GM19468 (cell line): Measurements from ENCODE around the gene RAD54L.
A peak's percentile ranks its signal among the peaks of the same experiment; 100 is the strongest.
"Not testable (repeated sequence)": the region's sequence is repeated elsewhere in the genome, so short reads cannot be mapped to it uniquely, and the experiment has no call there.

ENCODE experiments used
- ATAC-seq: cut with Tn5 transposase; IDR thresholded peaks from one replicate; pipeline ENCODE4 v1.9.1; 2021; ENCODE audit warnings: mild to moderate bottlenecking, moderate library complexity, moderate number of reproducible peaks; ENCODE audit not compliant: unreplicated experiment; ENCODE audit errors: extremely low read depth

Gene RAD54L

GRCh38 chr1:46238865-46239264 is 8.7 kb upstream of the RAD54L start:
- ATAC-seq, result not testable (repeated sequence)

GRCh38 chr1:46241733-46242132 is 5.8 kb upstream of the RAD54L start:
- ATAC-seq, result not testable (repeated sequence)

- no peak for ATAC-seq
These were observed 4.6 kb upstream of the RAD54L start for GRCh38 chr1:46242918-46243317.

GRCh38 chr1:46243831-46244230 is 3.7 kb upstream of the RAD54L start:
- not testable (repeated sequence) for ATAC-seq

GRCh38 chr1:46244656-46245371 is 2.7 kb upstream of the RAD54L start:
- ATAC-seq, result no peak

GRCh38 chr1:46246136-46246535 is 1.4 kb upstream of the RAD54L start:
- ATAC-seq, result not testable (repeated sequence)

- peak; percentile 4 for ATAC-seq
These were observed 771 bp upstream of the RAD54L start for GRCh38 chr1:46246548-46247435.

GRCh38 chr1:46248122-46248920 is 758 bp downstream of the RAD54L start:
- ATAC-seq, result no peak

- no peak for ATAC-seq
These were observed 7.1 kb downstream of the RAD54L start for GRCh38 chr1:46254668-46255067.

GRCh38 chr1:46256523-46256922 is 9.0 kb downstream of the RAD54L start:
- ATAC-seq, result no peak

- ATAC-seq, result no peak
These were observed 14.9 kb downstream of the RAD54L start for GRCh38 chr1:46262508-46262907.

- ATAC-seq, result no peak
These were observed 15.6 kb downstream of the RAD54L start for GRCh38 chr1:46263146-46263545.

GRCh38 chr1:46268578-46268977 is 21.0 kb downstream of the RAD54L start:
- ATAC-seq, result no peak

- no peak for ATAC-seq
These were observed 26.9 kb downstream of the RAD54L start for GRCh38 chr1:46274225-46275029.

- ATAC-seq, result no peak
These were observed 27.4 kb downstream of the RAD54L start for GRCh38 chr1:46275030-46275337.

- ATAC-seq, result no peak
These were observed 30.3 kb downstream of the RAD54L start for GRCh38 chr1:46277658-46278373.

GRCh38 chr1:46278807-46279206 is 31.2 kb downstream of the RAD54L start:
- ATAC-seq, result no peak

- no peak for ATAC-seq
These were observed 32.5 kb downstream of the RAD54L start for GRCh38 chr1:46280092-46280491.

- no peak for ATAC-seq
These were observed 33.5 kb downstream of the RAD54L start for GRCh38 chr1:46281021-46281420.
